AG04449 (cell line): ENCODE results near the gene S100A13.

Experiments used
- CTCF ChIA-PET: fragments of 350-600 bp; formaldehyde crosslinking; extraction: SDS; loops from one replicate; lab custom pipeline; 2021; ENCODE audit warnings: antibody characterized with exemption; lab: Yijun Ruan, JAX
- POLR2A ChIA-PET: fragments of 400-600, 350-600 bp; formaldehyde crosslinking; extraction: SDS; loops from one replicate; lab custom pipeline; 2020; ENCODE audit warnings: antibody characterized with exemption, inconsistent platforms; lab: Yijun Ruan, JAX
- DNase-seq: peaks from one replicate; pipeline ENCODE4 v3.0.0-alpha.2; 2010; ENCODE audit warnings: low read depth, low spot score
- H3K4me3 ChIP-seq: 2 replicates; pipeline ENCODE4 v1.5.1; 2011; ENCODE audit warnings: low read depth, mild to moderate bottlenecking, control low read depth, low read length
- TF ChIP-seq, protein P1 (sequence below): IDR thresholded peaks from one replicate; pipeline ENCODE4 v1.5.1; 2011; ENCODE audit warnings: mild to moderate bottlenecking, moderate library complexity, low read length, control low read depth, inconsistent platforms; ENCODE audit not compliant: insufficient read depth; ENCODE audit errors: missing control alignments

Gene S100A13

GRCh38 chr1:153570874-153571273 lies 56.4 kb downstream of the S100A13 start:
- CTCF ChIA-PET = interaction anchor here (1.1 to 7.6 kb wide), 16 partner anchors 9 to 218 kb away, joined by 3 to 401 read pairs (median 24); partner anchors contain the start of genes ILF2, S100A1, S100A13 and S100A14
- POLR2A ChIA-PET = interaction anchor here (1.2 to 1.4 kb wide), 2 partner anchors 35 to 37 kb away, joined by 5 to 6 read pairs; partner anchors contain the start of gene S100A6
- no peak for DNase-seq
- TF ChIP-seq, protein P1, sequence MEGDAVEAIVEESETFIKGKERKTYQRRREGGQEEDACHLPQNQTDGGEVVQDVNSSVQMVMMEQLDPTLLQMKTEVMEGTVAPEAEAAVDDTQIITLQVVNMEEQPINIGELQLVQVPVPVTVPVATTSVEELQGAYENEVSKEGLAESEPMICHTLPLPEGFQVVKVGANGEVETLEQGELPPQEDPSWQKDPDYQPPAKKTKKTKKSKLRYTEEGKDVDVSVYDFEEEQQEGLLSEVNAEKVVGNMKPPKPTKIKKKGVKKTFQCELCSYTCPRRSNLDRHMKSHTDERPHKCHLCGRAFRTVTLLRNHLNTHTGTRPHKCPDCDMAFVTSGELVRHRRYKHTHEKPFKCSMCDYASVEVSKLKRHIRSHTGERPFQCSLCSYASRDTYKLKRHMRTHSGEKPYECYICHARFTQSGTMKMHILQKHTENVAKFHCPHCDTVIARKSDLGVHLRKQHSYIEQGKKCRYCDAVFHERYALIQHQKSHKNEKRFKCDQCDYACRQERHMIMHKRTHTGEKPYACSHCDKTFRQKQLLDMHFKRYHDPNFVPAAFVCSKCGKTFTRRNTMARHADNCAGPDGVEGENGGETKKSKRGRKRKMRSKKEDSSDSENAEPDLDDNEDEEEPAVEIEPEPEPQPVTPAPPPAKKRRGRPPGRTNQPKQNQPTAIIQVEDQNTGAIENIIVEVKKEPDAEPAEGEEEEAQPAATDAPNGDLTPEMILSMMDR = no peak
- H3K4me3 ChIP-seq = no peak overlapping the region

GRCh38 chr1:153569465-153569864 lies 57.8 kb downstream of the S100A13 start:
- ChIA-PET CTCF (interaction anchor here (1.0 to 7.6 kb wide), 15 partner anchors 9 to 180 kb away, joined by 3 to 401 read pairs (median 26); partner anchors contain the start of genes S100A1, S100A13, S100A14 and S100A16), POLR2A (interaction anchor here (0.7 to 2.4 kb wide), 4 partner anchors 24 to 36 kb away, joined by 3 to 13 read pairs (median 6); partner anchors contain the start of genes S100A4 and S100A6)
- DNase-seq = no peak
- TF ChIP-seq, protein P1 = no peak
- no peak overlapping the region for H3K4me3 ChIP-seq
